ENCODE measurements around the gene PDGFC. TPM values are rescaled to one million over a fixed set of nuclear protein-coding genes. Genes with fewer than 3 reads are reported as not detected.
"Not testable (repeated sequence)": the region's sequence is repeated elsewhere in the genome, so short reads cannot be mapped to it uniquely, and the experiment has no call there.

PDGFC gene
- total RNA-seq, 1 donor from 2014 or later = not detected

GRCh38 chr4:156875704-156876103 is 95.9 kb downstream of the PDGFC start:
- intact Hi-C loops (cut with micrococcal nuclease) = no loop called here
- ChIA-PET CTCF (no interaction called here), POLR2A (no interaction called here)
- Mint-ChIP-seq H3K9me3 (peaks cover 1% of the 10 kb centered on the region), H3K27ac (no peak overlapping the region), H3K27me3 (no peaks in the 10 kb centered on the region), H3K4me1 (no peaks in the 10 kb centered on the region), H3K36me3 (ENCODE audit: low read depth) (no peaks in the 10 kb centered on the region), H3K4me3 (no peak overlapping the region)
- no peak for TF ChIP-seq CTCF (IDR thresholded peaks at IDR 0.05)
- ATAC-seq (ENCODE audit: low read depth) (no peak), DNase-seq (no peak)

- TF ChIP-seq CTCF (IDR thresholded peaks at IDR 0.05) = no peak
- Mint-ChIP-seq H3K36me3 (ENCODE audit: low read depth) (no peaks in the 10 kb centered on the region), H3K9me3 (peaks cover 1% of the 10 kb centered on the region), H3K27ac (no peak overlapping the region), H3K4me3 (no peak overlapping the region), H3K4me1 (no peaks in the 10 kb centered on the region), H3K27me3 (no peaks in the 10 kb centered on the region)
- no peak for ATAC-seq (ENCODE audit: low read depth)
- intact Hi-C loops (cut with micrococcal nuclease) = no loop called here
- DNase-seq = no peak
- ChIA-PET CTCF (no interaction called here), POLR2A (no interaction called here)
Measured at GRCh38 chr4:156875055-156875454, 96.5 kb downstream of the PDGFC start.

- Mint-ChIP-seq H3K4me1 (no peaks in the 10 kb centered on the region), H3K27me3 (no peaks in the 10 kb centered on the region), H3K36me3 (ENCODE audit: low read depth) (no peaks in the 10 kb centered on the region), H3K9me3 (peaks cover 1% of the 10 kb centered on the region), H3K27ac (no peak overlapping the region), H3K4me3 (no peak overlapping the region)
- ChIA-PET CTCF (no interaction called here), POLR2A (no interaction called here)
- ATAC-seq (ENCODE audit: low read depth) = no peak
- no peak for TF ChIP-seq CTCF (IDR thresholded peaks at IDR 0.05)
- no peak for DNase-seq
- intact Hi-C loops (cut with micrococcal nuclease) = no loop called here
Measured at GRCh38 chr4:156873799-156874198, 97.8 kb downstream of the PDGFC start.

- ATAC-seq (ENCODE audit: low read depth) = no peak
- POLR2A ChIA-PET = no interaction called here
- DNase-seq = no peak
- no peaks in the 10 kb centered on the region for H3K36me3 Mint-ChIP-seq (ENCODE audit: low read depth)
- no peak overlapping the region for H3K27ac Mint-ChIP-seq
- H3K9me3 Mint-ChIP-seq = no peaks in the 10 kb centered on the region
- TF ChIP-seq CTCF (IDR thresholded peaks at IDR 0.05) = no peak
- H3K4me1 Mint-ChIP-seq = no peaks in the 10 kb centered on the region
- no peaks in the 10 kb centered on the region for H3K27me3 Mint-ChIP-seq
- no peak overlapping the region for H3K4me3 Mint-ChIP-seq
- intact Hi-C loops (cut with micrococcal nuclease) = no loop called here
- CTCF ChIA-PET = no interaction called here
Measured at GRCh38 chr4:156870861-156871260, 100.7 kb downstream of the PDGFC start.

GRCh38 chr4:156870131-156870530 is 101.5 kb downstream of the PDGFC start:
- intact Hi-C loops (cut with micrococcal nuclease) = no loop called here
- Mint-ChIP-seq H3K4me1 (no peaks in the 10 kb centered on the region), H3K36me3 (ENCODE audit: low read depth) (no peaks in the 10 kb centered on the region)

GRCh38 chr4:156866088-156866487 is 105.5 kb downstream of the PDGFC start:
- H3K27ac Mint-ChIP-seq; DNase-seq; H3K27me3 Mint-ChIP-seq; POLR2A ChIA-PET; CTCF ChIA-PET; ATAC-seq (ENCODE audit: low read depth); H3K4me1 Mint-ChIP-seq; H3K36me3 Mint-ChIP-seq (ENCODE audit: low read depth); H3K9me3 Mint-ChIP-seq; H3K4me3 Mint-ChIP-seq; intact Hi-C loops (cut with micrococcal nuclease): not testable (repeated sequence)

More at GRCh38 chr4:156870131-156870530, 101.5 kb downstream of the PDGFC start:
- POLR2A ChIA-PET = no interaction called here
- no peak for TF ChIP-seq CTCF (IDR thresholded peaks at IDR 0.05)
- ATAC-seq (ENCODE audit: low read depth) (no peak), DNase-seq (no peak)
- CTCF ChIA-PET = no interaction called here
- Mint-ChIP-seq H3K27ac (no peak overlapping the region), H3K27me3 (no peaks in the 10 kb centered on the region), H3K4me3 (no peak overlapping the region), H3K9me3 (no peaks in the 10 kb centered on the region)
